Measurements from ENCODE around the gene MYO1G.

- TF ChIP-seq CTCF (IDR thresholded peaks at IDR 0.05; ENCODE audit: borderline replicate concordance, extremely low read depth, low read length, poor library complexity, severe bottlenecking) (no peak), EZH2 (IDR thresholded peaks at IDR 0.05; ENCODE audit: borderline replicate concordance, low read depth, low read length, severe bottlenecking) (no peak)
These were observed 43.8 kb downstream of the MYO1G start for GRCh38 chr7:44935016-44935415.

Data from DND-41 (cell line).